WTC11 (cell line): Measurements from ENCODE around the gene PXK.

ENCODE experiments used
- ATF3 ChIP-seq: sonication (generic); formaldehyde crosslinking; conservative IDR thresholded peaks from 2 replicates; pipeline ENCODE4 v1.8.1; 2022; ENCODE audit warnings: mild to moderate bottlenecking, missing genetic modification reagents
- JUN ChIP-seq: sonication (generic); formaldehyde crosslinking; IDR thresholded peaks from 2 replicates; pipeline ENCODE4 v1.8.0; 2023; ENCODE audit warnings: mild to moderate bottlenecking, missing genetic modification reagents
- TCF7 ChIP-seq: sonication (generic); formaldehyde crosslinking; IDR thresholded peaks from 2 replicates; pipeline ENCODE4 v1.8.0; 2022; ENCODE audit warnings: mild to moderate bottlenecking, low read depth, missing genetic modification reagents, moderate library complexity
- TF ChIP-seq, protein P1 (sequence below): sonication (generic); formaldehyde crosslinking; IDR thresholded peaks from 2 replicates; pipeline ENCODE4 v1.8.1; 2022; ENCODE audit warnings: low read depth, mild to moderate bottlenecking, moderate library complexity, missing genetic modification reagents, borderline replicate concordance
- TF ChIP-seq, protein P2 (sequence below): fragments of 200-600 bp; IDR thresholded peaks from 2 replicates; pipeline ENCODE4 v1.8.0; 2022; ENCODE audit warnings: antibody characterized with exemption
- TF ChIP-seq, protein P3 (sequence below): sonication (generic); formaldehyde crosslinking; IDR thresholded peaks from 2 replicates; pipeline ENCODE4 v1.8.0; 2022; ENCODE audit warnings: mild to moderate bottlenecking, missing genetic modification reagents

GRCh38 chr3:58387650-58388546 is 55.2 kb downstream of the PXK start:
- TF ChIP-seq TCF7 (CRISPR knock-in tag), result no peak
- TF ChIP-seq, protein P1, sequence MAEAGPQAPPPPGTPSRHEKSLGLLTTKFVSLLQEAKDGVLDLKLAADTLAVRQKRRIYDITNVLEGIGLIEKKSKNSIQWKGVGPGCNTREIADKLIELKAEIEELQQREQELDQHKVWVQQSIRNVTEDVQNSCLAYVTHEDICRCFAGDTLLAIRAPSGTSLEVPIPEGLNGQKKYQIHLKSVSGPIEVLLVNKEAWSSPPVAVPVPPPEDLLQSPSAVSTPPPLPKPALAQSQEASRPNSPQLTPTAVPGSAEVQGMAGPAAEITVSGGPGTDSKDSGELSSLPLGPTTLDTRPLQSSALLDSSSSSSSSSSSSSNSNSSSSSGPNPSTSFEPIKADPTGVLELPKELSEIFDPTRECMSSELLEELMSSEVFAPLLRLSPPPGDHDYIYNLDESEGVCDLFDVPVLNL (CRISPR knock-in tag), result no peak
- TF ChIP-seq, protein P2, sequence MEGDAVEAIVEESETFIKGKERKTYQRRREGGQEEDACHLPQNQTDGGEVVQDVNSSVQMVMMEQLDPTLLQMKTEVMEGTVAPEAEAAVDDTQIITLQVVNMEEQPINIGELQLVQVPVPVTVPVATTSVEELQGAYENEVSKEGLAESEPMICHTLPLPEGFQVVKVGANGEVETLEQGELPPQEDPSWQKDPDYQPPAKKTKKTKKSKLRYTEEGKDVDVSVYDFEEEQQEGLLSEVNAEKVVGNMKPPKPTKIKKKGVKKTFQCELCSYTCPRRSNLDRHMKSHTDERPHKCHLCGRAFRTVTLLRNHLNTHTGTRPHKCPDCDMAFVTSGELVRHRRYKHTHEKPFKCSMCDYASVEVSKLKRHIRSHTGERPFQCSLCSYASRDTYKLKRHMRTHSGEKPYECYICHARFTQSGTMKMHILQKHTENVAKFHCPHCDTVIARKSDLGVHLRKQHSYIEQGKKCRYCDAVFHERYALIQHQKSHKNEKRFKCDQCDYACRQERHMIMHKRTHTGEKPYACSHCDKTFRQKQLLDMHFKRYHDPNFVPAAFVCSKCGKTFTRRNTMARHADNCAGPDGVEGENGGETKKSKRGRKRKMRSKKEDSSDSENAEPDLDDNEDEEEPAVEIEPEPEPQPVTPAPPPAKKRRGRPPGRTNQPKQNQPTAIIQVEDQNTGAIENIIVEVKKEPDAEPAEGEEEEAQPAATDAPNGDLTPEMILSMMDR, result no peak
- no peak for TF ChIP-seq ATF3 (CRISPR knock-in tag)
- TF ChIP-seq JUN (CRISPR knock-in tag), result no peak
- TF ChIP-seq, protein P3, sequence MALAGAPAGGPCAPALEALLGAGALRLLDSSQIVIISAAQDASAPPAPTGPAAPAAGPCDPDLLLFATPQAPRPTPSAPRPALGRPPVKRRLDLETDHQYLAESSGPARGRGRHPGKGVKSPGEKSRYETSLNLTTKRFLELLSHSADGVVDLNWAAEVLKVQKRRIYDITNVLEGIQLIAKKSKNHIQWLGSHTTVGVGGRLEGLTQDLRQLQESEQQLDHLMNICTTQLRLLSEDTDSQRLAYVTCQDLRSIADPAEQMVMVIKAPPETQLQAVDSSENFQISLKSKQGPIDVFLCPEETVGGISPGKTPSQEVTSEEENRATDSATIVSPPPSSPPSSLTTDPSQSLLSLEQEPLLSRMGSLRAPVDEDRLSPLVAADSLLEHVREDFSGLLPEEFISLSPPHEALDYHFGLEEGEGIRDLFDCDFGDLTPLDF, result no peak
